H9 (cell line): ENCODE results near the gene CDK14. TPM values are rescaled to one million over a fixed set of nuclear protein-coding genes. Genes with fewer than 3 reads are reported as not detected.

Experiments
- DNase-seq: peaks from one replicate; pipeline ENCODE4 v3.0.0-alpha.2; 2017
- H2AFZ ChIP-seq: one replicate; pipeline ENCODE4 v1.6.1; 2013; ENCODE audit warnings: mild to moderate bottlenecking, low read length, control low read depth, moderate library complexity
- H2AK5ac ChIP-seq: 2 replicates; pipeline ENCODE4 v1.6.1; 2013; ENCODE audit warnings: low read length, control low read depth, mixed read lengths; ENCODE audit not compliant: insufficient read length
- H2BK120ac ChIP-seq: one replicate; pipeline ENCODE4 v1.6.1; 2013; ENCODE audit warnings: low read depth, mild to moderate bottlenecking, low read length, control low read depth, inconsistent platforms; ENCODE audit not compliant: poor library complexity, severe bottlenecking
- H2BK12ac ChIP-seq: 2 replicates; pipeline ENCODE4 v1.6.1; 2013; ENCODE audit warnings: low read length, control low read depth, mixed read lengths, low read depth; ENCODE audit not compliant: insufficient read length
- H2BK15ac ChIP-seq: 2 replicates; pipeline ENCODE4 v1.6.1; 2013; ENCODE audit warnings: low read depth, low read length, control low read depth
- H2BK20ac ChIP-seq: one replicate; pipeline ENCODE4 v1.6.1; 2013; ENCODE audit warnings: low read depth, mild to moderate bottlenecking, low read length, control low read depth, inconsistent platforms; ENCODE audit not compliant: poor library complexity, severe bottlenecking
- H2BK5ac ChIP-seq: 2 replicates; pipeline ENCODE4 v1.6.1; 2013; ENCODE audit warnings: low read length, control low read depth, mixed read lengths; ENCODE audit not compliant: insufficient read length
- H3K14ac ChIP-seq: 2 replicates; pipeline ENCODE4 v1.6.1; 2013; ENCODE audit warnings: low read length, control low read depth; ENCODE audit not compliant: insufficient read depth
- H3K18ac ChIP-seq: 2 replicates; pipeline ENCODE4 v1.6.1; 2013; ENCODE audit warnings: low read depth, mild to moderate bottlenecking, mixed read lengths, low read length, control low read depth; ENCODE audit not compliant: insufficient read length
- H3K23ac ChIP-seq: 2 replicates; pipeline ENCODE4 v1.6.1; 2013; ENCODE audit warnings: low read length, control low read depth, mixed read lengths, low read depth; ENCODE audit not compliant: insufficient read length
- H3K23me2 ChIP-seq: 2 replicates; pipeline ENCODE4 v1.6.1; 2013; ENCODE audit warnings: low read depth, mild to moderate bottlenecking, mixed read lengths, low read length, control low read depth; ENCODE audit not compliant: insufficient read length, poor library complexity, severe bottlenecking
- H3K27ac ChIP-seq: 2 replicates; pipeline ENCODE4 v1.5.1; 2013; ENCODE audit warnings: low read length, control low read depth, mixed read lengths, low read depth; ENCODE audit not compliant: insufficient read length
- H3K27me3 ChIP-seq: 2 replicates; pipeline ENCODE4 v1.6.1; 2013; ENCODE audit warnings: low read length, control low read depth, inconsistent platforms; ENCODE audit not compliant: insufficient read depth
- H3K4ac ChIP-seq: 2 replicates; pipeline ENCODE4 v1.6.1; 2013; ENCODE audit warnings: low read depth, mild to moderate bottlenecking, control low read depth, inconsistent platforms, low read length, moderate library complexity
- H3K4me1 ChIP-seq: 2 replicates; pipeline ENCODE4 v1.6.1; 2013; ENCODE audit warnings: low read length, control low read depth, inconsistent platforms; ENCODE audit not compliant: insufficient read depth
- H3K4me2 ChIP-seq: 2 replicates; pipeline ENCODE4 v1.6.1; 2013; ENCODE audit warnings: low read length, control low read depth, mixed read lengths; ENCODE audit not compliant: insufficient read length, insufficient read depth
- H3K56ac ChIP-seq: 2 replicates; pipeline ENCODE4 v1.6.1; 2013; ENCODE audit warnings: low read depth, mild to moderate bottlenecking, mixed read lengths, low read length, control low read depth; ENCODE audit not compliant: insufficient read length
- H3K79me1 ChIP-seq: 2 replicates; pipeline ENCODE4 v1.6.1; 2013; ENCODE audit warnings: low read depth, mild to moderate bottlenecking, moderate library complexity, low read length, control low read depth, inconsistent platforms; ENCODE audit not compliant: insufficient read depth, poor library complexity, severe bottlenecking
- H3K79me2 ChIP-seq: 2 replicates; pipeline ENCODE4 v1.6.1; 2013; ENCODE audit warnings: low read length, control low read depth, inconsistent platforms; ENCODE audit not compliant: insufficient read depth
- H3K9ac ChIP-seq: 2 replicates; pipeline ENCODE4 v1.6.1; 2013; ENCODE audit warnings: low read length, control low read depth, mixed read lengths; ENCODE audit not compliant: insufficient read length; ENCODE audit errors: extremely low read depth
- H3K9me3 ChIP-seq: one replicate; pipeline ENCODE4 v1.6.1; 2013; ENCODE audit warnings: low read depth, low read length, inconsistent platforms; ENCODE audit not compliant: control insufficient read depth
- H3T11ph ChIP-seq: one replicate; pipeline ENCODE4 v1.6.1; 2013; ENCODE audit warnings: mild to moderate bottlenecking, low read length, control low read depth, inconsistent platforms
- H4K20me1 ChIP-seq: one replicate; pipeline ENCODE4 v1.6.1; 2013; ENCODE audit not compliant: control insufficient read depth, insufficient read length, insufficient read depth
- H4K5ac ChIP-seq: 2 replicates; pipeline ENCODE4 v1.6.1; 2013; ENCODE audit warnings: low read depth, mild to moderate bottlenecking, mixed read lengths, low read length, control low read depth; ENCODE audit not compliant: insufficient read length
- H4K8ac ChIP-seq: replicated peaks from 2 replicates; pipeline ENCODE4 v1.6.1; 2013; ENCODE audit warnings: low read length, control low read depth, mixed read lengths, low read depth; ENCODE audit not compliant: insufficient read length
- H4K91ac ChIP-seq: 2 replicates; pipeline ENCODE4 v1.6.1; 2013; ENCODE audit warnings: low read depth, mild to moderate bottlenecking, moderate library complexity, mixed read lengths, low read length, control low read depth; ENCODE audit not compliant: insufficient read length
- H3K27ac Mint-ChIP-seq, 3 experiments: 2 replicates in 2 of 3; 3 replicates in 1 of 3; pipeline ENCODE4 v1.8.0; 2020 to 2021; ENCODE audit warnings: mixed read lengths in 3 of 3, mild to moderate bottlenecking in 1 of 3, moderate library complexity in 1 of 3
- H3K27me3 Mint-ChIP-seq: 2 replicates; pipeline ENCODE4 v1.8.0; 2021; ENCODE audit warnings: low read depth, mild to moderate bottlenecking, moderate library complexity, mixed read lengths
- H3K36me3 Mint-ChIP-seq, 3 experiments: 2 replicates in 2 of 3; 3 replicates in 1 of 3; pipeline ENCODE4 v1.8.0; 2020 to 2021; ENCODE audit warnings: low read depth in 3 of 3, mixed read lengths in 3 of 3; ENCODE audit not compliant: insufficient read depth in 1 of 3
- H3K4me1 Mint-ChIP-seq, 2 experiments: 2 replicates each; pipeline ENCODE4 v1.8.0; 2020; ENCODE audit warnings: mixed read lengths in 2 of 2
- H3K4me3 Mint-ChIP-seq, 2 experiments: 2 replicates in 1 of 2; 3 replicates in 1 of 2; pipeline ENCODE4 v1.8.0; 2020 to 2021; ENCODE audit warnings: mild to moderate bottlenecking in 2 of 2, mixed read lengths in 2 of 2, moderate library complexity in 1 of 2
- H3K9me3 Mint-ChIP-seq, 2 experiments: 2 replicates in 1 of 2; 3 replicates in 1 of 2; pipeline ENCODE4 v1.8.0; 2020; ENCODE audit warnings: mild to moderate bottlenecking in 2 of 2, mixed read lengths in 2 of 2, moderate library complexity in 1 of 2
- CTCF ChIP-seq: fragments of 200-600 bp; sonication (generic); conservative IDR thresholded peaks from 3 replicates; pipeline ENCODE4 v1.8.0; 2021; ENCODE audit warnings: antibody characterized with exemption, mild to moderate bottlenecking
- WGBS: extraction: QIAGEN DNeasy Blood & Tissue Kit; methylation state at CpG from one replicate; pipeline ENCODE4 v1.1.7; 2013; ENCODE audit warnings: missing lambda C conversion rate, low lambda C conversion rate, mixed read lengths; ENCODE audit not compliant: insufficient read length; ENCODE audit errors: extremely low coverage; 5-methylcytosine and 5-hydroxymethylcytosine counted together
- total RNA-seq: library from RNA; stranded (reverse); gene quantifications from 2 replicates; pipeline ENCODE4 v1.2.1, GENCODE V29; 2021

CDK14 gene
- total RNA-seq, 1 experiment from 2014 or later: 23.9 TPM

GRCh38 chr7:90605055-90605454 lies 8.9 kb downstream of the CDK14 start:
- DNase-seq: no peak
- Histone ChIP-seq H3K9ac (peak overlapping the region; percentile 29), H3T11ph (no peak overlapping the region), H3K23ac (no peak overlapping the region), H3K27me3 (no peaks in the 10 kb centered on the region), H4K91ac (no peak overlapping the region), H2AK5ac (no peak overlapping the region), H3K27ac (peak overlapping the region; percentile 30), H4K8ac (no peak overlapping the region), H3K4me1 (no peaks in the 10 kb centered on the region; the same call in 1 of the 2 replicates), H3K14ac (no peak overlapping the region), H2BK120ac (peak overlapping the region; percentile 55), H3K18ac (no peak overlapping the region), H2BK5ac (no peak overlapping the region), H4K5ac (no peak overlapping the region), H3K4ac (no peak overlapping the region), H3K23me2 (no peaks in the 10 kb centered on the region), H3K79me2 (peaks cover 17% of the 10 kb centered on the region; the same call in 1 of the 2 replicates), H3K56ac (no peak overlapping the region), H2AFZ (no peak overlapping the region), H4K20me1 (no peaks in the 10 kb centered on the region), H3K79me1 (no peaks in the 10 kb centered on the region), H2BK15ac (no peak overlapping the region), H3K4me2 (no peak overlapping the region), H2BK12ac (no peak overlapping the region), H2BK20ac (no peak overlapping the region), H3K9me3 (no peaks in the 10 kb centered on the region)
- Mint-ChIP-seq H3K27me3 (no peaks in the 10 kb centered on the region), H3K4me1 (peaks cover 12 to 14% of the 10 kb centered on the region in 2 experiments; a peak in 3 of 4 replicates), H3K27ac (no peak overlapping the region), H3K9me3 (no peaks in the 10 kb centered on the region), H3K36me3 (no peaks in the 10 kb centered on the region), H3K4me3 (no peak overlapping the region)
- no CpG with 5 or more reads among the region's 2 CpGs for WGBS
- TF ChIP-seq CTCF: no peak
